ENCODE results near the gene CARM1.

DNA sequence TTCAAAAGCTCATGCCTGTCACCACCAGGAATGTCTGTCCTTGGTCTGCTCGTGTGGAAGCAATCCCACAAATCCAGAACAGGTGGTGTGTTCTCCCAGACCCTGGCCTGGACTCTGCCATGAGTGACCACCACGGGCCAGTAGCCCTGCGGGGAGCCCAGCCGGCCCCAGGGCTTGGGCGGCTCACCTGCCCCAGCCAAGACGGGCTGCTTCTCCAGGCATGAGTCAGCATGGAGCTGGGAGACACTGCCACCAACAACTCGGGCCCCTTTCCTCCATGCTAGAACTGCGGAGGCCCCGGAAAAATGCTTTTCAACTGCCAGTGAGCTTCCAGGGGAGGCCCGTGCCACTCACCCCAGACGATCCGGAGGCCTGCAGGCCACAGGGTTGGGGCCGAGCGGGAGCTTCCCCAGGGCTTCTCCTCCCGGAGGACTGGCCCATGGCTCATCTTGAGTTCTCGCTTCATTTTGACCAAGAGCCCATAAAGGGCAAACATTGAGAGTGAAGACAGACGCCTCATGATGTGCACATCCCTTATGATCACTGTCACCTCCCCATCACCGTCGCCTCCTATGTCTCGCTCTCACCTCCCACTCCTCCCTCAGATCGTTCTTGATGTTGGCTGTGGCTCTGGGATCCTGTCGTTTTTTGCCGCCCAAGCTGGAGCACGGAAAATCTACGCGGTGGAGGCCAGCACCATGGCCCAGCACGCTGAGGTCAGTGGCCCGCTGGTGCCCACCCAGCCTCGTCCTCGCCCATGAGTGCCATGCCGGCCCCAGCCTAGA, 40.4 kb downstream of the CARM1 start:
- TF ChIP-seq, protein P1, sequence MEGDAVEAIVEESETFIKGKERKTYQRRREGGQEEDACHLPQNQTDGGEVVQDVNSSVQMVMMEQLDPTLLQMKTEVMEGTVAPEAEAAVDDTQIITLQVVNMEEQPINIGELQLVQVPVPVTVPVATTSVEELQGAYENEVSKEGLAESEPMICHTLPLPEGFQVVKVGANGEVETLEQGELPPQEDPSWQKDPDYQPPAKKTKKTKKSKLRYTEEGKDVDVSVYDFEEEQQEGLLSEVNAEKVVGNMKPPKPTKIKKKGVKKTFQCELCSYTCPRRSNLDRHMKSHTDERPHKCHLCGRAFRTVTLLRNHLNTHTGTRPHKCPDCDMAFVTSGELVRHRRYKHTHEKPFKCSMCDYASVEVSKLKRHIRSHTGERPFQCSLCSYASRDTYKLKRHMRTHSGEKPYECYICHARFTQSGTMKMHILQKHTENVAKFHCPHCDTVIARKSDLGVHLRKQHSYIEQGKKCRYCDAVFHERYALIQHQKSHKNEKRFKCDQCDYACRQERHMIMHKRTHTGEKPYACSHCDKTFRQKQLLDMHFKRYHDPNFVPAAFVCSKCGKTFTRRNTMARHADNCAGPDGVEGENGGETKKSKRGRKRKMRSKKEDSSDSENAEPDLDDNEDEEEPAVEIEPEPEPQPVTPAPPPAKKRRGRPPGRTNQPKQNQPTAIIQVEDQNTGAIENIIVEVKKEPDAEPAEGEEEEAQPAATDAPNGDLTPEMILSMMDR (conservative IDR thresholded peaks at IDR 0.05; ENCODE audit: low read depth, low read length), result no peak
- no peak for TF ChIP-seq EZH2phosphoT487 (IDR thresholded peaks at IDR 0.05; ENCODE audit: borderline replicate concordance, low read length)
